ENCODE measurements around the gene CRB2. TPM values are rescaled to one million over a fixed set of nuclear protein-coding genes. Genes with fewer than 3 reads are reported as not detected.

Gene CRB2
- total and polyA plus RNA-seq, 2 of the 4 experiments (the other 2 are of a cell fraction): not detected

DNA sequence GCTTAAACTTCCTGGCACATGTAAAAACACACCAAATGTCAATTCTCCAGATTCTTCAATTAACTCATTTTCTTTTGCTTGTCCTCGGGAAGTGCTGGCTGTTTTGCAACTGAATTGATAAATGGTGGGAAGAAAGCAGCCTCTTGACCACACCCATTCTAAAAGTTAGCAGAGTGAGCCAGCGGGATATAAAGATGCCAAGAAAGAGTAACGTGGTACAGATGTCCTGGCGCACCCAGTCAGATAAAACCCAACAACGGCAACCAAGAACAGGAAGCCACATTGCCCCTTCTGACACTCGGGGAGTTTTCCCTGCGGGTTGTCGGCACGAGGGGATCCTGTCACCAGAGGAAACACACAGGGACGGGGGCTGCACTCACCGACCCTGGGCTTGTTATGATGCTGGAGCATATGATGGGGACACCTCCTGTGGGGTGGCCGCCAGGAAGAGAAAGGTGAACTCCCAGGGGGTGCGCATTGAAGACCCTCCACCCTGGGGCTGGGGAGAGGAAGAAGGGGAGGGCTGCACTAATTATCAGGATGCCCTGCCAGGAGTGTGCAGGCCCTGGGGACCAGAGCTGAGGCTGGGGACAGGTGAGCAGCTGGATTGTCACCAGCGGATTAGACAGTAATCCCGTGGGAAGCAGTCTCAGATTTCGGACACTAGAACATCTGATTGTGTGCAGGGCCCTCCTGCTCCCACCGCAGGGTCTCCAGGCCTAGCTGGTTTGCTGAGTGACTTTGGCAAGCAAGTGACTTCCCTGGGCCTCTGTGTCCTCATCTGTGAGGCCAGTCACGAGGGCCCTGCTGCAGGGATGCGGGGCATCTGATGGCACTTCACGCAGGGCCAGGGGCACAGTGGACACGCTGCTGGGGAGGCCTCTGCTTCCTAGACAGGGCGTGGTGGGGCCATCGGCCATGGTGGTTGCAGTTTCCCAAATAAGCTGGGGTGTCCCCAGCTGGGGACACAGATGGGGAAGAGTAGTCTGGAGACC, 59.2 kb downstream of the CRB2 start:
- Histone ChIP-seq H3K23ac (ENCODE audit: low read depth, low read length) (no peak overlapping the region), H3K14ac (replicated peaks; ENCODE audit: low read depth, low read length) (no peak overlapping the region), H3K56ac (ENCODE audit: extremely low read depth, insufficient read depth, low read length) (no peak overlapping the region), H2BK120ac (ENCODE audit: low read depth, low read length) (no peak overlapping the region), H3K4me2 (ENCODE audit: low read depth, low read length) (no peak overlapping the region), H3K18ac (ENCODE audit: low read depth, low read length) (no peak overlapping the region), H2AK9ac (replicated peaks; ENCODE audit: low read depth, low read length, poor library complexity) (no peak overlapping the region), H2BK20ac (ENCODE audit: low read depth, low read length) (no peak overlapping the region), H3K4me1 (ENCODE audit: control insufficient read depth, insufficient read depth, low read length) (no peaks in the 10 kb centered on the region), H2BK5ac (ENCODE audit: low read depth, low read length, poor library complexity, severe bottlenecking) (no peak overlapping the region), H3K9ac (ENCODE audit: low read depth, low read length) (no peak overlapping the region), H3K4me3 (ENCODE audit: insufficient read depth, low read depth, low read length) (no peak overlapping the region), H3K27me3 (ENCODE audit: control insufficient read depth, insufficient read depth, low read length) (no peaks in the 10 kb centered on the region), H3K4ac (ENCODE audit: low read depth, low read length) (no peak overlapping the region), H4K8ac (ENCODE audit: low read depth in 2 of 2, low read length in 2 of 2) (no peak overlapping the region), H3K9me1 (ENCODE audit: insufficient read depth, low read length) (no peaks in the 10 kb centered on the region), H4K91ac (ENCODE audit: insufficient read depth, low read depth, low read length) (no peak overlapping the region), H2AFZ (replicated peaks; ENCODE audit: low read length, poor library complexity) (no peak overlapping the region), H3K79me1 (ENCODE audit: low read depth in 1 of 2, low read length in 2 of 2) (no peaks in the 10 kb centered on the region), H3K9me3 (ENCODE audit: control insufficient read depth, insufficient read depth, low read length) (no peaks in the 10 kb centered on the region), H4K5ac (ENCODE audit: low read depth, low read length) (no peak overlapping the region), H3K36me3 (ENCODE audit: control insufficient read depth, insufficient read depth, low read length) (no peaks in the 10 kb centered on the region), H3K27ac (ENCODE audit: insufficient read depth, low read length) (no peak overlapping the region), H4K20me1 (ENCODE audit: insufficient read depth, low read length) (no peaks in the 10 kb centered on the region; the same call in 1 of the 2 replicates), H2BK15ac (ENCODE audit: low read depth, low read length) (no peak overlapping the region), H2AK5ac (ENCODE audit: low read depth, low read length) (no peak overlapping the region)
- 92% methylated on average over 6 of the region's 23 CpGs; no CpG with 5 or more reads in 1 of the 2 experiments for WGBS, 2 experiments (ENCODE audit: extremely low coverage in 2 of 2, insufficient read length in 1 of 2)
- ATAC-seq (ENCODE audit: low read depth): no peak
- POLR2A ChIA-PET (ENCODE audit: unreplicated experiment): interaction anchor here (0.7 kb wide), 1 partner anchor 841 kb away, joined by 3 read pairs; no protein-coding TSS in a partner anchor
- intact Hi-C loops (cut with micrococcal nuclease) (no loop called here), in situ Hi-C loops (cut with MboI; ENCODE audit: low sequenced_read_pairs) (no loop called here), dilution Hi-C loops (cut with HindIII; ENCODE audit: low sequenced_read_pairs, unreplicated experiment) (no loop called here)
- DNase-seq: no peak
- BruUV-seq (replicated peaks): no TSS peak
- TF ChIP-seq ELK1 (IDR thresholded peaks at IDR 0.05; ENCODE audit: borderline replicate concordance, low read depth, low read length) (no peak), FOS (IDR thresholded peaks at IDR 0.05; ENCODE audit: low read depth, low read length) (no peak), SMC3 (IDR thresholded peaks at IDR 0.05; ENCODE audit: low read depth, low read length) (no peak), MAZ (IDR thresholded peaks at IDR 0.05; ENCODE audit: borderline replicate concordance, low read depth, low read length) (no peak), POLR2A (IDR thresholded peaks at IDR 0.05; ENCODE audit: low read depth, low read length) (no peak), BHLHE40 (IDR thresholded peaks at IDR 0.05; ENCODE audit: low read depth, low read length) (no peak), RCOR1 (IDR thresholded peaks at IDR 0.05; ENCODE audit: insufficient replicate concordance, low read length) (no peak)
- CTCF ChIA-PET: interaction anchor here (0.8 kb wide), 1 partner anchor 14 kb away, joined by 3 read pairs; no protein-coding TSS in a partner anchor

All from IMR-90 (cell line).